GM12875 (cell line): ENCODE measurements around the gene MAGEH1.
"Not testable (repeated sequence)": the region's sequence is repeated elsewhere in the genome, so short reads cannot be mapped to it uniquely, and the experiment has no call there.

Experiments
- H3K4me3 ChIP-seq: one replicate; pipeline ENCODE4 v1.5.1; 2011; ENCODE audit warnings: low read depth, low read length, control low read depth
- CTCF ChIP-seq: IDR thresholded peaks from 2 replicates; pipeline ENCODE4 v1.5.1; 2011; ENCODE audit warnings: low read depth, mild to moderate bottlenecking, control low read depth, inconsistent platforms, low read length, moderate library complexity, borderline replicate concordance; ENCODE audit not compliant: insufficient read depth

Gene MAGEH1

GRCh38 chrX:55451990-55452832, at the start of gene MAGEH1:
MAGEH1 (plus strand) TSS chrX:55452127; CDS start chrX:55452375, 248 bp downstream.
- no peak for TF ChIP-seq CTCF
- peak within 1 kb of the TSS; percentile 74 for H3K4me3 ChIP-seq

GRCh38 chrX:55427079-55427478, 24.8 kb upstream of the MAGEH1 start:
- 0 out of 2 replicates have a peak, but pooled peaks have one; percentile 19 for TF ChIP-seq CTCF
- H3K4me3 ChIP-seq = not testable (repeated sequence)

GRCh38 chrX:55443468-55443867, 8.5 kb upstream of the MAGEH1 start:
- not testable (repeated sequence) for H3K4me3 ChIP-seq

- H3K4me3 ChIP-seq = no peak overlapping the region
- TF ChIP-seq CTCF = no peak
These were observed 1.7 kb upstream of the MAGEH1 start for GRCh38 chrX:55450259-55450658.

GRCh38 chrX:55451141-55451540, 786 bp upstream of the MAGEH1 start:
- no peak overlapping the region for H3K4me3 ChIP-seq
- TF ChIP-seq CTCF = no peak

GRCh38 chrX:55451626-55451989, 319 bp upstream of the MAGEH1 start:
- no peak for TF ChIP-seq CTCF
- peak overlapping the region; percentile 74 for H3K4me3 ChIP-seq

- no peak for TF ChIP-seq CTCF
- peak overlapping the region; percentile 74 for H3K4me3 ChIP-seq
These were observed 852 bp downstream of the MAGEH1 start for GRCh38 chrX:55452833-55453124.

- not testable (repeated sequence) for H3K4me3 ChIP-seq
These were observed 3.8 kb downstream of the MAGEH1 start for GRCh38 chrX:55455708-55456107.

GRCh38 chrX:55459426-55459825, 7.5 kb downstream of the MAGEH1 start:
- not testable (repeated sequence) for H3K4me3 ChIP-seq

- not testable (repeated sequence) for H3K4me3 ChIP-seq
These were observed 8.0 kb downstream of the MAGEH1 start for GRCh38 chrX:55459926-55460325.

GRCh38 chrX:55464050-55464449, 12.1 kb downstream of the MAGEH1 start:
- H3K4me3 ChIP-seq = not testable (repeated sequence)

GRCh38 chrX:55465108-55465507, 13.2 kb downstream of the MAGEH1 start:
- H3K4me3 ChIP-seq = not testable (repeated sequence)

- H3K4me3 ChIP-seq = not testable (repeated sequence)
These were observed 13.9 kb downstream of the MAGEH1 start for GRCh38 chrX:55465791-55466190.
